Dermis lymphatic vessel endothelial cell (primary cell): ENCODE data around the gene PPP2R5E. TPM values are rescaled to one million over a fixed set of nuclear protein-coding genes. Genes with fewer than 3 reads are reported as not detected.

Experiments
- total RNA-seq: library from RNA; depleted of rRNA; stranded (reverse); fragments of >200 nt; gene quantifications from 2 replicates; pipeline ENCODE4 v1.2.1, GENCODE V29; 2014

PPP2R5E gene
- 10.2 and 11.9 TPM in 2 replicates for total RNA-seq

DNA sequence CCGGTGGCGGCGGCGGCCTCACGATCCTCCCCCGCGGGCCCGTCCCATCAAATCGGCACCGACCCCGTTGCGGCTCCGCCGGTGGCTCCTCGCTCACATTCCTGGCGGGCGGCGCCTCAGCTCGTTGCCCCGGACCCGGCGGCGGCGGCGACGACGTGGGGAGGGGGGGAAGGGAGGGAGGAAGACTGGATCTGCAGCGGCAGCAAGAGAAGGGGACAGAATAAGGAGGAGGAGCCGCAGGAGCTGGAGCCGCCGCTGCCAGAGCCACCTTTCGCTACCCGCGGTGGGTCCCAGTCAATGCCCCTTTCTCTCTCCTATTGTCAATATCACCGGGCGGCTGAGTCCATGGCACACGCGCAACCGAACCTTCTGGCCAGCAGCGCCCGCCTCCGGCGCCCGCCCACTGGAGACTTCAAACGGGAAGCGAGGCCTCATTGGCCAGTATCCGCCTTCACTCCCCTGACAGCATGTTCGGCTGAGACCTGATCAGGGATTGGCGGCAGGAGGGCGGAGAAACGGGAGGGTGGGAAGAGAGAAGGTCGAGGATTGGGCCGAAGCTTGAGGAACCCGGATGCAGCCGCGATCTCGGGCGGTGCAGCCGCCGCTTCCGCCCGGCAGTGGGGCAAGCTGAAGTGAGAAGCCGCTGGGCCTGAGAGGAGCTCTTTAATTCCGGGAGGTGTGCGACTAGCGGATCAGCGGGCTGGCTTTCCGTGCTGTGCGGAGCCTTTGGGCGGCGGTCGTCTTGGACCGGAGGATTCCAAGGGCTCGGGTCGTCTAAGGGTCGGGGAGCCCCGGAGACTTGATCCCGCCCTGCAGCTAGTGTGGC lies at the start of gene PPP2R5E:
Gene PPP2R5E (minus strand): TSS at position 378 of the 826 bp plus-strand sequence. CDS start 3,692 bp downstream, outside the sequence.

Other genes starting within 250 kb of the PPP2R5E start
- not detected in 2 replicates for gene GPHB5, start 224.4 kb downstream of the PPP2R5E start, total RNA-seq
- 10.3 and 16.2 TPM in 2 replicates for gene WDR89, start 98.5 kb upstream of the PPP2R5E start, total RNA-seq
- 10.5 and 11.4 TPM in 2 replicates for gene SGPP1, start 184.7 kb upstream of the PPP2R5E start, total RNA-seq